ENCODE data around the gene NOBOX.
"Not testable (repeated sequence)": the region's sequence is repeated elsewhere in the genome, so short reads cannot be mapped to it uniquely, and the experiment has no call there.

NOBOX gene

DNA sequence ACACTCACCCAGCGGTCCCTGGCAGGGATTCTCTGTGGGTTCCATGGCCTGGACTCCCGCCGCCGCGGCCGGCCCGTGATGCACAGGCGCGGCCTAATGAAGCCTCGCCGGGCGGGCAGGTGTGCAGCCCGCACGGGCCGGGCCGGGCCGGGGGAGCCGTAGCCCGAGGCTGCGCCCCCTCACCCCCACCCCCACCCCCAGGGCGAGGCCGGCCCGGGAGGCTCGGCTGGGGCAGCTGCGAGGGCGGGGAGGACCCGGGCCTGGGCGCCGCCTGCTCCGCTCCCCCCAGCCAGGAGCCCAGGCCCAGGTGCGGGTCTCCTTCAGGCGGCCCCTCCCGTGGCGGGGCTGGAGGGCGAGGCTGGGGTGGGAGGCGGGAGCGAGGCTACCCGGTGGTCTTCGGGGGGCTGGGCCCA lies at the start of gene NOBOX:
NOBOX (minus strand) TSS at position 45 of the 413 bp plus-strand sequence.
- no peak for DNase-seq (ENCODE audit: low read depth in 2 of 3, low spot score in 2 of 3)

DNA sequence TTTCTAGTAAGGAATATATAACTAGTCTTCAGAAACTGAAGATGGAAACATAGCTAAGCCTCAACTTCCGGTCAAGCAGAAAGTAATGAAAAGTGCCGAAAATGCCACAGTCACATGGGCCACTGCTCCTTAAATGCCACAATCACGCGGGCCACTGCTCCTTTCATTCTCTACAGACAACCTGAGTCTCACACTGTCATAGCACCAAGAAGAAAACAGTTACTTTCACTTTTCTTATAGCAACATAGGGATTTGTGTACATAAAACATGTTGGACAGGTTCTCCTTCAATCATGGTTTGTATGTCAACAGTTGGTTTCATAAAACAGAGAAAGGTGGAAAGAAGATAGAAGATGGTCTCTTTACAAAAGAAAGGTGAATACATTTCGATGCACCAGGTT lies 48.6 kb upstream of the NOBOX start:
- no peak for DNase-seq (ENCODE audit: low read depth in 2 of 3, low spot score in 2 of 3)

DNA sequence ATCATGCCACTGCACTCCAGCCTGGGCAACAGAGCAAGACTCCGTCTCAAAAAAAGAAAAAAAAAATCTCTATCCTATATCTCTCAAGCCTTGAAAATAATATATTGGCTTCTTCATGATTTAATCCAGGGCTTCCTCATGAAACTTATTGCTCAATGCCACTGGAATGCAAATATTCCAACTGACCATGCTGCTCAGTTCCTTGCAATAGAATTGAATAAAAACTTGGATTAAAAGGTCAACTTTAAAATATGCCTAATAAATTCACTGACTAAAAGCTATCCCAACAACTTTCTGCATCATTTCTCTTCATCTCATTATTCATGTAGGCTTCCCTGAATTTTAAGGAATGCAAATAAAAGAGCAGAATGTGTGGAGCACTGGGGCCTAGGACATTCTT lies 42.1 kb upstream of the NOBOX start:
- DNase-seq (ENCODE audit: low read depth in 2 of 3, low spot score in 2 of 3): no peak

DNA sequence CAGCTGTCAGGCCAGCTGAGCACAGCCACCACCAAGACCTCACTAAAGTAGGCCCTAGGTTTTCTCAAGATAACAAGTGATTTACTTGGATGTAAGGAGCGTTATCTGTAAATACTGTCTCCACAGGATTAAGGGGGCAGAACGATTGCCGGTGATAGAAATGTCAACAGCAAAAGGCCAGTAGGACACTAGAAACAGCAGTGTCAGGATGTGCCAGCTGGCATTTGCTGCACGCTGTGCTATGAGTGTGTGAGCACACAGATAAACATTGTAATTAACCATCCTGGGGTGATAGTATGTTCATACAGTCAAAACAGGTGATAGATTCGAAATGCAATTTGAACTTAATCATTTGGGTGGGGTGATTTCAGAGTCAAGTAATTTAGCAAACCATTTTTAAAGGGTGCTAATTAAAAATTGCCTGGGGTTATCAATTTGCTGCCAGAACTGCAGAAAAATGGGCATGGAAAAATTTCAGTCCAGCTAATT lies 36.3 kb upstream of the NOBOX start:
- DNase-seq (ENCODE audit: low read depth in 2 of 3, low spot score in 2 of 3): no peak

DNA sequence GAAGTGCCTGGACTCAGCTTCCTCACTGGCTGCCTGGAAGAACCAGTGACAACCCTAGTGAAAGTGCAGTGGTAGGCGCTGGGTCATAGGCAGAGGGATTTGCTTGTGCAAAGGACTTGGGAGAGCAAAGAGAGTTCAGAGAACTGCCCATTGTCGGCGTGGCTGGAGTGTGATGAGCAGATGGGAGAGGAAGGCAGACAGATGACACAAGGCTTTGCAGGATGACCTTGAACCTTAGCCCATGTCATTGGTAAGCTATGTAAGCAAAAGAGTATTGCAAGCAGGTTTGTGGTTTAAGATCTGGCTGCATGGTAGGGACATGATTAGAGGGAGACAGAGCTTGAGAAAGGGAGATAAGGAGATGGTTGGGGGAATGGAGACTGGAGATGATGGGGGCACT lies 35.3 kb upstream of the NOBOX start:
- no peak for DNase-seq (ENCODE audit: low read depth in 2 of 3, low spot score in 2 of 3)

DNA sequence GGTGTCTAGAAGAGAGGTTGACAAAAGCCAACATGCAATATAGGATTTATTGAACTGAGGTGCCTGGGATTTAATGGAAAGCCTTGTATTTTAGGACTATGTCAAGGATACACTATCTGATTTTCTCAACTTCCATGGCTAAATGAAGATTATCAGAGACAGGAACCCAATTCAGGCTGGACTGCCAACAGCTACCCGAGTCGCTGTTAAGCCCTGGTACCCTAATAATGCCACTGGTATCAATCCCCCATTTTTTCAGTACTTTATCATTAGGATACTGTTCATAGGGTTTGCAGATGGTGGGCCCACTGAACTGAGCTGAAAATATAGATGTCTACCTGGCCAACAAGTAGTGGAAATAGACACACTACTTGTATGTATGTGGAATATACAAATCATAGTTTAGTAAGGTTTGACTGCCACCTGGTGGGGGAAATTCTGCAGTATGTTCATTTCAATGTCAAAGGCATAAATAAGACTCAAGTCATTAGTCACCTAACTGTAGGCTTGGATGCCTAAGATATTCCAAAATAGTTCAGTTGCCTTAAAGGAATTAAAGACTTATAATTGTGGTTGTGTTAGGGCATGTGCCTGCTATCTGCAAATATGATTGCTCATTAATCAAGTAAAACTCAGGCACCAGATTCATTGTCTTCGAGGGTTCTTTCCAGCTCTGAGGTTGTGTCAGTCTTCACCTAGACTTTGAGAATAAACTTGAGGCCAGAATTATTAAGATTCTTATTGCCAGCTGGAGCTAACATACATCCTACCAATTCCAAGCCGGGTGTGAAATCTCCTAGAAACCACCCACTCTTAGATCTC lies 34.1 kb upstream of the NOBOX start:
- DNase-seq (ENCODE audit: low read depth in 2 of 3, low spot score in 2 of 3): peak in 2 of 3 experiments; percentile 2 to 18

DNA sequence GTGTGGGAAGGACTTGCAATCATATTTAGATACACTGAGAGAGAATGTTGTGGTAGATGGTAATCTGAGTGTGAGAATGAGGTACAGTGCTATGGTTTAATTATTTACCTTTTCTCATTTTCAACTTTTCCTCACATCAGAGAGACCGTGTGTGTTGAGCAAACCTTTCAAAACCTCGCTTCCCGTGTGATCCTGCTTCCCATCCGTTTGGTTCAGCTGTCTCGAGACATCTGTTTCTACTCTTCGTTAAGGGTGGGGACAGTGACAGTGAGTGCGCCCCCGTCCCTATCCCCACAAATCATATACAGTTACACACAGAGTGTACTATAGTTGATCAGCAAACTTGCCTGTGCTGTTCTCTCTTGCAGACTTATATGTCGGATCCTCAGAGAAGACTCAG lies 33.0 kb upstream of the NOBOX start:
- DNase-seq (ENCODE audit: low read depth in 2 of 3, low spot score in 2 of 3): no peak

DNA sequence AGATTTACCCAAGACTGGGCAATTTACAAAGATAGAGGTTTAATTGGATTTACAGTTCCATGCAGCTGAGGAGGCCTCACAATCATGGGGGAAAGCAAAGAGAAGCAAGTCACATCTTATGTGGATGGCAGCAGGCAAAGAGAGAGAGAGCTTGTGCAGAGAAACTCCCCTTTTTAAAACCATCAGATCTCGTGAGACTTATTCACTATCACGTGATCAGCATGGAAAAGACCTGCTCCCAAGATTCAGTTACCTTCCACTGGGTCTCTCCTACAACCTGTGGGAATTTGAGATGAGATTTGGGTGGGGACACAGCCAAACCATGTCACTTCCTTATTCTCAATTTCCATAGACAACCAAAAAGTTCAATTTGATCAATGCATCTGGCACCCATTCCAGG lies 24.9 kb upstream of the NOBOX start:
- DNase-seq (ENCODE audit: low read depth in 2 of 3, low spot score in 2 of 3): no peak

DNA sequence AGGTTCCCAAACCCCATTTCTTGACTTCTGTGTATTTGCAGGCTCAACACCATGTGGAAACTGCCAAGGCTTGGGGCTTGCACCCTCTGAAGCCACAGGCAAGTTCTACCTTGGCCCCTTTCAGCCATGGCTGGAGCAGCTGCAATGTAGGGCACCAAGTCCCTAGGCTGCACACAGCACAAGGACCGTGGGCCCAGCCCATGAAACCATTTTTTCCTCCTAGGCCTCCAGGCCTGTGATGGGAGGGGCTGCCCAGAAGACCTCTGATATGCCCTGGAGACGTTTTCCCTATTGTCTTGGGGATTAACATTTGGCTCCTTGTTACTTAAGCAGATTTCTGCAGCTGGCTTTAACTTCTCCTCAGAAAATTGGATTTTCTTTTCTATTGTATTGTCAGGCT lies 24.0 kb upstream of the NOBOX start:
- DNase-seq (ENCODE audit: low read depth in 2 of 3, low spot score in 2 of 3): not testable (repeated sequence)

DNA sequence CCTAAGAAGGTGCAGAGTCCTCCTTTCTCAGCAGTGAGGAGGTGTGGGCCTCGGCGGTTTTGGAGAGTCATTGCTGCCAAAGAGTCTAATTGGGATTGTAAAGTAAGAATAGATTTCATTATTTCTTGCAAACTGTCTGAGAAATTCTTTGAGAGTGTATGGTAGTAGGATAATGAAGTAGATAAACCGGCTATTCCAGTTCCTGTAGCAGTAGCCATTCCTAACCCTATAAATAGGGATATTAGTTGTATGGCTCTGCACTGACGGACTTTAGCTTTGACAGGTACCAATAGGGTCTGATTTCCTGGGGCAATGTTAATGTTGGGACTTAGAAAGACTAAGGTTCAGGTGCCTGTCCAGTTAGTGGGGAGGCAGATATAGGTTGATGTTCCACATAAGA lies 15.4 kb upstream of the NOBOX start:
- DNase-seq (ENCODE audit: low read depth in 2 of 3, low spot score in 2 of 3): not testable (repeated sequence)

DNA sequence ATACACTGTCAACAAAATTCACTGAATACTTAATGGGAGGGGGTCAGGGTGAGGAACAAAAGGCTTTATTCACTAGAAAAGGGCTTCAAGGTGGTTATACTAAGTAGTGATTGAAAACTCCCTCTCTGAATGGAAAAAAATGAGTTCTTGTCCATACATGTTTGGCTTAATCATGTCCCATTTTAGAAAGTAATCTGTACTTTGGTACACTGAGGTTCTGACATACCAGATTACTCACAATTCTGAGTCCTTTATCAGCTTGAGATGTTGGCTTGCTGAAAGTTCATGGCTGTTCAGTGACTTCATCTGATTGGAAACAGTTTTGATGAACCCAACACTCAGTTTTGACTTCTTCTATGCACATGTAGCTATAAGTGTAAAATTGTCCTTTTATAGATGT lies 12.8 kb upstream of the NOBOX start:
- no peak for DNase-seq (ENCODE audit: low read depth in 2 of 3, low spot score in 2 of 3)

DNA sequence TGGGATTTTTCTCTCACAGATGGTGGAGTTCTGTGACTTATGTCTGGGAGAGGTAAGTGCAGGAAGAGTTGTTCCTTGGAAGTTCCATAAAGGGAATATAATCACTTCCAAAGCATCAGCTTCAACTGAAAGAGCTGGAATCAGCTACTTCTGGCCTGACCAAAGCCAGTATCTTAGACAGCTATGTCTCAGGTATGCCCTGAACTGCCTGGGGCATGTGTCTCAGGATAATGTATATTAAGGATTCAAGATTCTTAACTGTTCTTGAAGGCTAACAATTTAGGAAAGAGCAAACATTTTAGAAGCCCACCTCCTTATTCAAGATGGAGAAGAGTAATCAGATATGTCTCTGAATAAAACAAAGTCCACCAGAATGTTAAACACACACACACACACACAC lies 12.4 kb upstream of the NOBOX start:
- DNase-seq (ENCODE audit: low read depth in 2 of 3, low spot score in 2 of 3): no peak

DNA sequence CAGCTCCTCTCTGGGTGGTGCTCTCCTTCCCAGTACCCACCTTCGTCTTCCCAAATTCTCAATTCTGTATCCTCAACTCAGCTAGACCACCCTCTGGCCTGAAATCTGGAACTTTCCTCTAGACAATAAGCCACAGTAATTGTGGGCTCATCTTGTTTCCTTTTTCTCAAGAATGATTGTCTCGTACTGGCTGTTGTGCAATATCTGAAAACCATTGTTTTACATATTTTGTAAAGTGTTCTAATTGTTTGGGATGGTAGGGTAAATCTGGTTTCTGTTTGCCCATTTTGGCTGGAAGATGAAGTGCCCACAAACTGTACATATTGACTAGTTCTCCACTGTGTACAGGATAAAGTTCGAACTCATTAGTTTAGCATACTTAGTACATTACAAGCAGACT lies 11.3 kb upstream of the NOBOX start:
- DNase-seq (ENCODE audit: low read depth in 2 of 3, low spot score in 2 of 3): no peak

DNA sequence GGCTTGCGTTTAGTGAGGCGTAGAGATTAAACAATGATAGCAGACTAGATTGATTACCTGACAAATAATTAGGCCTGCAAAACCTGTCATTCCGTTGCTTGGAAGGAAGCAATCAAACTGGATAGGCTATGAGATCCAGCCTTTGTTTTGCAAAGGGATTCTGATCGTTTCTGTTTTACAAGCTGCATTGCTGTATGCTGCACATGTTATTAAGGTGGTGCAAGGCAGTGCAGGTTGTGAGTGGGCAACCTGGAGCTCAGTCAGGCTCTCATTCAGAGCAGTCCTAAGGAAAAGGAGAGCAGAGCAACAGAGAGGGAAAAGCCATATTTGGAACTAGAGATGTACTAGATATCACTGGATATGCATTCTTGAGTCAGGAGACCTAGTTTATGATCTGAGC lies 6.9 kb upstream of the NOBOX start:
- DNase-seq (ENCODE audit: low read depth in 2 of 3, low spot score in 2 of 3): no peak

DNA sequence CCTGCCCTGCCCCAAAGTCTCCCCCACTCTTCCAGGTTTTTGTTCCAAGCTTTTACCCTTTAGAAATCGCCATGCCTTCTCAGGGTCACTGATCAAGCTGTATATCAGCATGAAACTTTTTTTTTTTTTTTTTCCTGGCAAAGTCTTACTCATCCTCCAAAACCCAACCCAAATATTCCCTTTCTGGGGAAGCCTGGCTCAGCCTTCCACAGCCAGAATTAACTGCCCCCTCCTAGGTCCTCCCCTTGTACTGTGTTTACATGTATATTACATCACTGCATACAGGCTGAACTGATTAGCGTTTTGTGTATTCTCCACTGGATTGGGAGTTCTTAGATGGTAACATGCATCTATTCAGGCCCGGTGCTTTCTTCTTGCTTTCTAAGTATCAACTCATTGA lies 4.6 kb upstream of the NOBOX start:
- DNase-seq (ENCODE audit: low read depth in 2 of 3, low spot score in 2 of 3): no peak

DNA sequence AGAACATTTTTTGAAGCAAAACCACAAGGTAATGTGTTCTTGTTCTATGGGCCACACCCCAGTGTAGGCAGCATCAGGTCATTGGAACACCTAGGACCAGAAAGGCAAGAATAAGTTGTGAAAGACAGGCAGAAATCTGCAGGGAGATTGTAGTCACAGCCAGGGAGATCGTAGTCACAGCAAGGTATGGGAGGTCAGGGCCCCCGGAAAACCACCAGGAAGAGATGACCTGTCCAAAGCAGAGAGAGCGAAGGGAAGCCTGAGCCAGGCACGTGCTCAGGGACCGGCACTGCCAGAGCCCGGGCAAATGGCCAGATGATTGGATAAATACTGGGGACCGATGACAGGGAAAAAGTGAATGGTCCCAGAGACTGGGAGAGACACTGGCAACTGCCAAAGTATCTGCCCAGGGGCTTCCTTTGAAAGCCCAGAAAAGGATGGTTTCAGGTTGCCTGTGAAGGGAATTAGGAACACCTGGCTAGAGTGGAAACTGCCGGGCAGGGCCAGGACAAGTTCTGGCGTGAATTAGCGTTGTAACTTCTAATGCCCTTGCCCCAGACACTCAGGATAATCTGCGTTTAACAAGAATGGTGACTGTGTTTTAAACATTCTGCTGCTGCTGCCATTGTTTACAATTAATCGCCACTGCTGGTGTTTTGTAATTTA lies 3.9 kb upstream of the NOBOX start:
- no peak for DNase-seq (ENCODE audit: low read depth in 2 of 3, low spot score in 2 of 3)

DNA sequence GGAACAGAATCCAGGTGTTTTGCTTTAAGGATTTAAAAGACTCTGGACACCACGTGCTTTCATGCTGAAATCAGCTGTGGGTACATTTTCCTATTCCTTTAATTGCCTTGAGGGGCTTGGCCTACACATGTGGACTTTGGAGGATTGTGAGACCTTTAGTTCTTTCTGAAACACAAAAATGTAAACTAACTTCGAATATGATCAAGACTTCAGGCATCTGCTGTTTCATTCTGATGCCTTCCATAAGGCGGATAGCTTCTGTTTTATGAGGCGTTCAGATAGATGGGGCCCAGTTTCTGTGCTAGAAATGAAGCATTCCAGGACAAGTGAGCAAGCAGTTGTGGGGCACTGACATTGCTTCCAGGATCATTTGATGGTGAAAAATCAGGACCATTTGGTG lies 1.5 kb upstream of the NOBOX start:
- no peak for DNase-seq (ENCODE audit: low read depth in 2 of 3, low spot score in 2 of 3)

DNA sequence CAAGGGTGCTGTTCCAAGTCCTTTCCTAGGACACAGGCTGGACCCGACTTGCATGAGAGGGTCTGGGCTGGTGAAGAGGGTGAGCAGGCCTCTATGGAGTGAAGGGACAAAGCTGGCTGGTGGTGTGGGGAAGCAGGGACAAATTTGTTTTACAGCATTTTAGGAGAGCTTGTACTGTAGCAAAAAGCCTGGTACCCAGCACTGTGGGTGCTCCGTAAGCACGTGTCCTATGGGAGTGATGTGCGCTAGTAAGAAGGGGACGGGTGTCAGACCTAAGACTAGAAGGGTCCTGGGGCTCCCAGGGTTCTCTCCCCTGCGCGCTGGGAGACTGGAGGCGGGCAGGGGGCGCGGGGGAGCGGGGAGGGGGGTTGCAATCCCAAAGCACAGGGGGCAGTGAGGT lies 391 bp downstream of the NOBOX start:
- no peak for DNase-seq (ENCODE audit: low read depth in 2 of 3, low spot score in 2 of 3)

DNA sequence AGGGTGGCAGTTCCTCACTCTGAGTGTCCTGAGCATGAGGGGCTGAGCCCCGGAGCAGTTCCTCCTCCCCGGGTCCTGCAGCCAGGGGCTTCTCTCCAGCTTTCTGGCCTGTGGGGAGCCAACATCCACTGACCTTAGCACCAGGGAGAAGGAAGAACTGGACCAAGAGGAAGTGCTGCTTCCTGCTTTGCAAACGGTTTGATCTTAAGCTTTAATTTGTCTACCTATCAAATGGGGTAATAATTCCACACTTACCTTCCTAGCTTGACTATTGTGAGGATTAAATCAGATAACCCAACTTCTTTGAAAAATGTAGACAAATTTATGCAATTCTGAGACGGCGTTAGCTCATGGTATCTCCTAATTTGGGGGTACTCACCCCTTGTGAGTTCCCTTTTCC lies 2.0 kb downstream of the NOBOX start:
- no peak for DNase-seq (ENCODE audit: low read depth in 2 of 3, low spot score in 2 of 3)

DNA sequence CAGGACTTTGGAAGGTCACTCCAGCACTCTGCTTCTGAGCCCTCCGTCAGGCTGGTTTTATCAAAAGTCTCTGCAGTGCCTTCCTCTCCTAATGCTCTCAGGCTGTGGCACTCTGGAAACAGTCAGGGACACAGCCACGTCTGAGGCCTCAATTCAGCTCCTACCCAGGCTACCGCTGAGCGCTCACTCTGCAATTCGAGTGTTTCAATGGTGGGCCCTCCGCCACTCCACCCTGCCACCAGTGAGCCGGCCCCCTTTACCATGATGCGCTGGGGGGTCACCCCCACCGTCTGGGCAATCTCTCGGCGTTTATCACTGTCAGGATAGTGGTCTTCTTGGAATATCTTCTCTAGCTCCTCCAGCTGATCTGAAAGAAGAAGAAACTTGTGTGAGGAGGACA lies 3.5 kb downstream of the NOBOX start:
- DNase-seq (ENCODE audit: low read depth in 2 of 3, low spot score in 2 of 3): no peak

DNA sequence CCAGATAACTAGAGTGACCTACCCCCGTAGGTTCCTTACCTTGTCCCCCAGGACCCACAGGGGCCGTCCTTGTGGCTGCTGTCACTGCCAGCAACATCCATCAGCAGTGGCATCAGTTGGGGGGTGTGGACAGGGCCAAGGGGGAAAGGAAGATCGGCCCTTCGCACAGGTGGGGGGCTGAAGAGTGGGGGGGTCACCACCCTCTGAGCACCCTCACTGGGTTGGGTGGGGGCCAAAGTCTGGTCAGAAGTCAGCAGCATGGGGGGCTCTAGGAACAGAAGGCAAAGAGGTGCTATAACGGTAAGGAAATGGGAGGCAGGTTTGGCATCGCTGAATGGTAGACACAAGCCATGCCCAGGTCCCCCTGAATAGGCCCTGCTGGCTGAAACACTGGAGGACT lies 4.6 kb downstream of the NOBOX start:
- DNase-seq (ENCODE audit: low read depth in 2 of 3, low spot score in 2 of 3): no peak

DNA sequence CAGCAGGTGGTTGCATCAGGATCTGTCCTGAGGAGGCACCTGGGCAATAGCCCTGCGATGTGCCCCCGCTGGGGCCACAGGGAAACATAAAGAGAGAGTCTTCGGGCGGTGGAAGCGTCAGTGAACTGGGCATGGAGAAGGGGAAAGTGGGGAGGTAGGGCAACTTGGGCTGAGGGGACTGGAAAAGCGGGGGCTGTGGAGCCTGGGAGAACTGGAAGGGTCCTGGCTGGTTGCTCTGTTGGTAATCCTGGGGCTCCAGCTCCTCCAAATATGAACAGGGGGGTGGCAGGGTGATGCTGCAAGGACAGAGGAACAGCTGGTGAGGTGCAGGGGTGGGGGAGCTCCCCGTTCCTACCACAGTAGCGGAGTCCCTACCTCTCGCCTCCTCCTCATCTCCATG lies 5.2 kb downstream of the NOBOX start:
- no peak for DNase-seq (ENCODE audit: low read depth in 2 of 3, low spot score in 2 of 3)

DNA sequence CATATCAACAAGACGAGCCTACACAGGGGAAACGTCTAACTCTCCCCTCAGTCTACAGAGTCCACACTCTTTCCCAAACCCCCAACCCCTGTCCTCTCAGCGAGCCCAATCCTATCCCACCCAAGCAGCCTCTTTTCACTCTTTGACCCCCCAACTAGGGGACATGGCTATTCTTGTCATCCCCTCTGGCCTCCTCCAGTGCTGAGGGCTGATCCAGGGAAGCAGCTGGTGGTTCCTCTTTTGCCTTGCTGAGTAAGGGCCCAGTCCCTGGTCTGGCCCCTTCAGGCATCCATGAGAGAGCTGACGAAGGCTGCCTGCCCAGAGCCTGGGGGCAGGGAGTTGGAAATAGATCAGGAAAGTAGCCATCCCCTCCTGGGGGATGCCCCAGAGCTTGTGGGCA lies 6.4 kb downstream of the NOBOX start:
- DNase-seq (ENCODE audit: low read depth in 2 of 3, low spot score in 2 of 3): no peak

Data from activated CD8-positive, alpha-beta memory T cell treated with anti-CD3 and anti-CD28 coated beads for 48 hours (primary cell).